Muscle layer of duodenum (tissue), 2 donors: ENCODE measurements around the gene CFAP46.
"Not testable (repeated sequence)": the region's sequence is repeated elsewhere in the genome, so short reads cannot be mapped to it uniquely, and the experiment has no call there.

Source experiments
- H3K27ac ChIP-seq: one replicate; pipeline ENCODE4 v1.7.0; 2013; ENCODE audit warnings: mild to moderate bottlenecking, low read length
- H3K27me3 ChIP-seq: one replicate; pipeline ENCODE4 v1.7.0; 2013; ENCODE audit warnings: low read depth, mild to moderate bottlenecking, control low read depth, low read length
- H3K36me3 ChIP-seq, 2 donors: one replicate each; pipeline ENCODE4 v1.7.0; 2013; ENCODE audit warnings: low read length in 2 of 2, control low read depth in 1 of 2, mild to moderate bottlenecking in 1 of 2; ENCODE audit not compliant: insufficient read depth in 2 of 2, control insufficient read depth in 1 of 2
- H3K4me1 ChIP-seq, 2 donors: one replicate each; pipeline ENCODE4 v1.7.0; 2013; ENCODE audit warnings: low read length in 2 of 2, mild to moderate bottlenecking in 2 of 2, control low read depth in 1 of 2, moderate library complexity in 1 of 2; ENCODE audit not compliant: insufficient read depth in 2 of 2, control insufficient read depth in 1 of 2
- H3K4me3 ChIP-seq, 2 donors: one replicate each; pipeline ENCODE4 v1.7.0; 2013; ENCODE audit warnings: low read length in 2 of 2, low read depth in 1 of 2, mild to moderate bottlenecking in 1 of 2
- H3K9me3 ChIP-seq, 2 donors: one replicate each; pipeline ENCODE4 v1.7.0; 2013; ENCODE audit warnings: low read length in 2 of 2, control low read depth in 1 of 2, mild to moderate bottlenecking in 1 of 2; ENCODE audit not compliant: control insufficient read depth in 1 of 2
- donor health status: healthy.

CFAP46 gene

GRCh38 chr10:132927824-132928223, 14.5 kb downstream of the CFAP46 start:
- Histone ChIP-seq H3K9me3 (no peaks in the 10 kb centered on the region), H3K27ac (no peak overlapping the region), H3K4me3 (no peak overlapping the region), H3K4me1 (no peaks in the 10 kb centered on the region), H3K36me3 (no peaks in the 10 kb centered on the region), H3K27me3 (no peaks in the 10 kb centered on the region)

- H3K27ac ChIP-seq = no peak overlapping the region
- H3K4me3 ChIP-seq = no peak overlapping the region
- no peaks in the 10 kb centered on the region for H3K36me3 ChIP-seq
- H3K4me1 ChIP-seq = no peaks in the 10 kb centered on the region
- no peaks in the 10 kb centered on the region for H3K9me3 ChIP-seq
- no peaks in the 10 kb centered on the region for H3K27me3 ChIP-seq
These were observed 15.4 kb downstream of the CFAP46 start for GRCh38 chr10:132926777-132927650.

DNA sequence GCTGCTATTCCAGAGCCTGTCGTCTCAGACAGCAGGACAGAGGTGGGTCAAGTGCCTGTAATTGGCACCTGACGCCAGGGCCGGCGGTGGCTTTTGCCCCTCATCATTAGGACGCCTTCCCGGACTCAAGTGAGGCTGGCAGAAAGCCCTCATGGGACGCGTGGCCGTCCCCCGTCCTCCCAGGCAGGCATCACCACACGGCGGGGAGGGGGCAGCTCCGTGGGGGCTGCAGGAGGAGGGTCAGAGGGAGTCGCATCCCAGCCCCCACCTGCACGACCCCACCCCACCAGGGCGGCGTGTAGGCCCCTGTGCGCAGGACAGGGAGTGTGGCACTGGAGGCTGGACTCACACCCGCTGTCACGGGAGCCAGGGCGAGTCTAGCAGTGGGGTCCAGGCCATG, 16.3 kb downstream of the CFAP46 start:
- H3K27ac ChIP-seq = no peak overlapping the region
- H3K27me3 ChIP-seq = no peaks in the 10 kb centered on the region
- no peak overlapping the region for H3K4me3 ChIP-seq
- no peaks in the 10 kb centered on the region for H3K9me3 ChIP-seq
- H3K36me3 ChIP-seq = no peaks in the 10 kb centered on the region
- H3K4me1 ChIP-seq = no peaks in the 10 kb centered on the region

- H3K27ac ChIP-seq = no peak overlapping the region
- no peaks in the 10 kb centered on the region for H3K27me3 ChIP-seq
- no peaks in the 10 kb centered on the region for H3K9me3 ChIP-seq
- no peaks in the 10 kb centered on the region for H3K4me1 ChIP-seq
- no peaks in the 10 kb centered on the region for H3K36me3 ChIP-seq
- no peak overlapping the region for H3K4me3 ChIP-seq
These were observed 16.8 kb downstream of the CFAP46 start for GRCh38 chr10:132925614-132926013.

- H3K36me3 ChIP-seq = no peaks in the 10 kb centered on the region
- H3K27me3 ChIP-seq = no peaks in the 10 kb centered on the region
- no peaks in the 10 kb centered on the region for H3K4me1 ChIP-seq
- no peaks in the 10 kb centered on the region for H3K9me3 ChIP-seq
- H3K27ac ChIP-seq = no peak overlapping the region
- H3K4me3 ChIP-seq = no peak overlapping the region
These were observed 17.3 kb downstream of the CFAP46 start for GRCh38 chr10:132925071-132925561.

DNA sequence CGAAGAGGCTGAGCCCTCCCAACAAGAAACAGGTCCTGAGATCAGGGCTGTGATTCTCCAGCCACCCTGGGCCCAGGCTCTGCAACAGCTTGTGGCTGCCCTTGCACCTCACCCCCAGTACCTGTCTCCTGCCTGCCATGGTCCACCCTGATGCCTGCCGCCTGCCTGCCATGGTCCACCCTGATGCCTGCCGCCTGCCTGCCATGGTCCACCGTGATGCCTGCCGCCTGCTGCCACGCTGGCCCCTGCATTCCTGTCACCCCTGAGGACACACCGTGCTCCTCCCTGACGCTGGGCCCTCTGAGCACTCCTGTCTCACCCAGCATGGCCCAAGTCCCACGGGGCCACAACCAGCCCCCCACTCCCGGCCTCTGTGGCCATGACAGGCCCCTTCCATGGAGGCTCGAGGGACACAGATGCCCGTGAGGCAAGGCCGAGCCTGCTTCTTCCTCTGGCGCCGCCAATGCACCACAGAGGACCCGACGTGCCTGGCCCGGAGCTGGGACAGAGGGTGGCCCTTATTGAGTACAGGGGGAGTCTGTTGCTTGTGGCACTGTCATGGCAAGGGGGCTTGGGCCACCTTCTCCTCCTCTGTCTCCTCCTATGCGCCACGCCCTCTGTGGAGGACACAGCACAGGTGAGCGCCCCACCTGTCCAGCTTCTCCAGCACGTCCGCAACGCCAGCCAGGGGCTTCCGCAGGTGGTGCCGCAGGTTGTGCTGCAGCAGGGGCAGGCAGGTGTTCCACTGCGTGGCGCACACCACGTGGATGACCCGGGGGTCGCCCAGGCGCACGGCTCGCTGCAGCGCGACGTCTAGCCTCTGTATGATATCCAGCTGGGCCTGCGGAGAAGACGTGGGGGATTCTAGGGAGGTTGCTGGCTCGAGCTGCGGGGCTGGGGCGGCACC, 18.1 kb downstream of the CFAP46 start:
- Histone ChIP-seq H3K4me3 (no peak overlapping the region), H3K36me3 (no peaks in the 10 kb centered on the region), H3K4me1 (no peaks in the 10 kb centered on the region), H3K27ac (no peak overlapping the region), H3K27me3 (no peaks in the 10 kb centered on the region), H3K9me3 (no peaks in the 10 kb centered on the region)

DNA sequence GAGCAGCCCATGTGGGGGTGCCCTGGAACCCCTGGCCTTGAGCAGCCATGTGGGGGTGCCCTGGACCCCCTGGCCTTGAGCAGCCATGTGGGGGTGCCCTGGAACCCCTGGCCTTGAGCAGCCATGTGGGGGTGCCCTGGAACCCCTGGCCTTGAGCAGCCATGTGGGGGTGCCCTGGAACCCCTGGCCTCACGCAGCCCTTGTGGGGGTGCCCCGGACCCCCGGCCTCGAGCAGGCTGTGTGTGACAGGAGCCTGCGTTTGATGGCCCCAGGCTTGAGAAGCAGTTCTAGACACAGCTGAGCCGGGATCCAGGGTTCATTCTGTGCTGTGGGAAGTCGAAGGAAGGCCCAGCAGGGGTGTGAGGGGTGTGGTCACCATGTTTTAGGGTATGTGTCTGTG, 19.0 kb downstream of the CFAP46 start:
- not testable (repeated sequence) for H3K27me3 ChIP-seq, H3K9me3 ChIP-seq, H3K4me1 ChIP-seq, H3K27ac ChIP-seq, H3K4me3 ChIP-seq, H3K36me3 ChIP-seq

DNA sequence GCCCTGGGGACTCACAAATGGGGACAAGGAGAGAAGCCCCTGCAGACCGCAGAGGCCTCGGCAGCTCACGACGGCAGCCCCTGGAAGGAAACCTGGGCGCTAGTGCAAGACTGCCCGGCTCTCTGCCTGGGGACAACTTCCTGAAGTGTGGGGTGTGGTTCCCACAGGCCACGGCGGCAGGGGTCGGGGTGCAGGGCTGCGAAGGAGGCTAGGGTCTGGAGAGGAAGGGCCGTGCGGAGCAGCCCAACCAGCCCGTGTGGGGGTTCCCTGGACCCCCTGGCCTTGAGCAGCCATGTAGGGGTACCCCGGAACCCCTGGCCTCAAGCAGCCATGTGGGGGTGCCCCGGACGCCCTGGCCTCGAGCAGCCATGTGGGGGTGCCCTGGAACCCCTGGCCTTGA, 19.5 kb downstream of the CFAP46 start:
- Histone ChIP-seq H3K36me3 (no peaks in the 10 kb centered on the region), H3K27me3 (no peaks in the 10 kb centered on the region), H3K4me3 (no peak overlapping the region), H3K9me3 (no peaks in the 10 kb centered on the region), H3K4me1 (no peaks in the 10 kb centered on the region), H3K27ac (no peak overlapping the region)

- no peak overlapping the region for H3K4me3 ChIP-seq
- no peaks in the 10 kb centered on the region for H3K9me3 ChIP-seq
- H3K4me1 ChIP-seq = no peaks in the 10 kb centered on the region
- no peaks in the 10 kb centered on the region for H3K27me3 ChIP-seq
- no peak overlapping the region for H3K27ac ChIP-seq
- no peaks in the 10 kb centered on the region for H3K36me3 ChIP-seq
These were observed 20.3 kb downstream of the CFAP46 start for GRCh38 chr10:132921818-132922807.

GRCh38 chr10:132921086-132921485, 21.3 kb downstream of the CFAP46 start:
- H3K9me3 ChIP-seq = no peaks in the 10 kb centered on the region
- H3K27ac ChIP-seq = no peak overlapping the region
- H3K36me3 ChIP-seq = no peaks in the 10 kb centered on the region
- H3K4me1 ChIP-seq = no peaks in the 10 kb centered on the region
- no peaks in the 10 kb centered on the region for H3K27me3 ChIP-seq
- H3K4me3 ChIP-seq = no peak overlapping the region
